ENCODE measurements around the gene LRRC75B. TPM values are rescaled to one million over a fixed set of nuclear protein-coding genes. Genes with fewer than 3 reads are reported as not detected.
A peak's percentile ranks its signal among the peaks of the same experiment; 100 is the strongest.

The LRRC75B gene
- total and polyA plus RNA-seq, 2 of the 13 experiments (the other 11 are each of a cell fraction or from before 2014, with no cell fraction given), result 11.8 to 34.8 TPM

GRCh38 chr22:24550028-24550901 is 42.6 kb downstream of the LRRC75B start (continued):
- TF ChIP-seq, protein P1, sequence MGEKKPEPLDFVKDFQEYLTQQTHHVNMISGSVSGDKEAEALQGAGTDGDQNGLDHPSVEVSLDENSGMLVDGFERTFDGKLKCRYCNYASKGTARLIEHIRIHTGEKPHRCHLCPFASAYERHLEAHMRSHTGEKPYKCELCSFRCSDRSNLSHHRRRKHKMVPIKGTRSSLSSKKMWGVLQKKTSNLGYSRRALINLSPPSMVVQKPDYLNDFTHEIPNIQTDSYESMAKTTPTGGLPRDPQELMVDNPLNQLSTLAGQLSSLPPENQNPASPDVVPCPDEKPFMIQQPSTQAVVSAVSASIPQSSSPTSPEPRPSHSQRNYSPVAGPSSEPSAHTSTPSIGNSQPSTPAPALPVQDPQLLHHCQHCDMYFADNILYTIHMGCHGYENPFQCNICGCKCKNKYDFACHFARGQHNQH (CRISPR knock-in tag; IDR thresholded peaks at IDR 0.05), result peak; percentile 94
- TF ChIP-seq ZNF570 (CRISPR knock-in tag; IDR thresholded peaks at IDR 0.05; ENCODE audit: borderline replicate concordance) (no peak), MNT (IDR thresholded peaks at IDR 0.05) (peak; percentile 85), NFKB2 (CRISPR knock-in tag; IDR thresholded peaks at IDR 0.05; ENCODE audit: borderline replicate concordance) (no peak; the same call in 1 of the 2 replicates), ZNF75D (CRISPR knock-in tag; IDR thresholded peaks at IDR 0.05; ENCODE audit: borderline replicate concordance) (no peak), POLR2G (IDR thresholded peaks at IDR 0.05; ENCODE audit: low read depth, low read length) (peak; percentile 54; the same call in 1 of the 2 replicates), AHDC1 (CRISPR knock-in tag; IDR thresholded peaks at IDR 0.05; ENCODE audit: borderline replicate concordance) (peak; percentile 91; the same call in 1 of the 2 replicates), SRSF1 (optimal IDR thresholded peaks at IDR 0.05; ENCODE audit: low read depth, low read length) (no peak), ZBTB42 (CRISPR knock-in tag; IDR thresholded peaks at IDR 0.05) (no peak), IKZF4 (CRISPR knock-in tag; IDR thresholded peaks at IDR 0.05; ENCODE audit: borderline replicate concordance, low read depth, not compliant biosample characterization) (peak; percentile 4)
- TF ChIP-seq, protein P2, sequence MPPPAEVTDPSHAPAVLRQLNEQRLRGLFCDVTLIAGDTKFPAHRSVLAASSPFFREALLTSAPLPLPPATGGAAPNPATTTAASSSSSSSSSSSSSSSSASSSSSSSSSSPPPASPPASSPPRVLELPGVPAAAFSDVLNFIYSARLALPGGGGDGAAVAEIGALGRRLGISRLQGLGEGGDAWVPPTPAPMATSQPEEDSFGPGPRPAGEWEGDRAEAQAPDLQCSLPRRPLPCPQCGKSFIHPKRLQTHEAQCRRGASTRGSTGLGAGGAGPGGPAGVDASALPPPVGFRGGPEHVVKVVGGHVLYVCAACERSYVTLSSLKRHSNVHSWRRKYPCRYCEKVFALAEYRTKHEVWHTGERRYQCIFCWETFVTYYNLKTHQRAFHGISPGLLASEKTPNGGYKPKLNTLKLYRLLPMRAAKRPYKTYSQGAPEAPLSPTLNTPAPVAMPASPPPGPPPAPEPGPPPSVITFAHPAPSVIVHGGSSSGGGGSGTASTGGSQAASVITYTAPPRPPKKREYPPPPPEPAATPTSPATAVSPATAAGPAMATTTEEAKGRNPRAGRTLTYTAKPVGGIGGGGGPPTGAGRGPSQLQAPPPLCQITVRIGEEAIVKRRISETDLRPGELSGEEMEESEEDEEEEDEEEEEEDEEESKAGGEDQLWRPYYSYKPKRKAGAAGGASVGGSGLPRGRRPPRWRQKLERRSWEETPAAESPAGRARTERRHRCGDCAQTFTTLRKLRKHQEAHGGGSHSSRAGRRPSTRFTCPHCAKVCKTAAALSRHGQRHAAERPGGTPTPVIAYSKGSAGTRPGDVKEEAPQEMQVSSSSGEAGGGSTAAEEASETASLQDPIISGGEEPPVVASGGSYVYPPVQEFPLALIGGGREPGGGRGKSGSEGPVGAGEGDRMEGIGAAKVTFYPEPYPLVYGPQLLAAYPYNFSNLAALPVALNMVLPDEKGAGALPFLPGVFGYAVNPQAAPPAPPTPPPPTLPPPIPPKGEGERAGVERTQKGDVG (CRISPR knock-in tag; IDR thresholded peaks at IDR 0.05; ENCODE audit: borderline replicate concordance), result peak; percentile 44; the same call in 1 of the 2 replicates

All from HepG2 (cell line).